ENCODE results near the gene DAB2IP.

DAB2IP gene

DNA sequence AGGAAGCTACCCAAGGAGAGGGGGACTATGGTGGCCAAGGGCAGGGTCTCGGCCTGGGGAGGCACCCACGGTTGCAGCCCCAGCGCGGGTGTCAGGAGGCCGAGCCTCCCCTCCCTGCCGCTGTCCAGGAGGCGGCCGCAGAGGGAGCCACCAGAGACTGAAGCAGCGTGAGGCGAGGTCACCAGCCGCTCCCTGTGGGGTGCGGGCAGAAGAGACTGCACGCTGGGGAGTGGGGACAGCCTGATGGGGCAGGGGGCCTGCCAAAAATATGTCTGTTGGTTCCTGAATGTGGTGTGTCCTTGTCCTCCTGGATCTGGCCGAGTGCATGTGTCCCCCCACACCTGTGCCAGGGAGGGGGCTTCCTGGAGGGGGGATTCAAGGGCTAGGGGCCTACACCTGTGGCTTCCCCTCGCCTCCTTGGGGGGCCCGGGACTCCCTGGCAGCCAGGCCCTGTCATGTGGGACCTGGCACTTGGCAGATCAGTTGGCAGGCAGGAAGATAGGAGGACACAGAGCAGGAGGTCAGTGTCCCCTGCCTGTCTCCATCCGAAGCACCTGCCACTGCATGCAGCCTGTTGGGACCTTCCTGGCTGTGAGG is 131.2 kb downstream of the DAB2IP start:
- Mint-ChIP-seq H3K27ac (no peak overlapping the region), H3K36me3 (ENCODE audit: low read depth) (peaks cover 48% of the 10 kb centered on the region), H3K9me3 (peaks cover 10% of the 10 kb centered on the region), H3K4me3 (no peak overlapping the region), H3K27me3 (ENCODE audit: low read depth) (no peaks in the 10 kb centered on the region), H3K4me1 (peaks cover 47% of the 10 kb centered on the region)
- TF ChIP-seq, protein P1, sequence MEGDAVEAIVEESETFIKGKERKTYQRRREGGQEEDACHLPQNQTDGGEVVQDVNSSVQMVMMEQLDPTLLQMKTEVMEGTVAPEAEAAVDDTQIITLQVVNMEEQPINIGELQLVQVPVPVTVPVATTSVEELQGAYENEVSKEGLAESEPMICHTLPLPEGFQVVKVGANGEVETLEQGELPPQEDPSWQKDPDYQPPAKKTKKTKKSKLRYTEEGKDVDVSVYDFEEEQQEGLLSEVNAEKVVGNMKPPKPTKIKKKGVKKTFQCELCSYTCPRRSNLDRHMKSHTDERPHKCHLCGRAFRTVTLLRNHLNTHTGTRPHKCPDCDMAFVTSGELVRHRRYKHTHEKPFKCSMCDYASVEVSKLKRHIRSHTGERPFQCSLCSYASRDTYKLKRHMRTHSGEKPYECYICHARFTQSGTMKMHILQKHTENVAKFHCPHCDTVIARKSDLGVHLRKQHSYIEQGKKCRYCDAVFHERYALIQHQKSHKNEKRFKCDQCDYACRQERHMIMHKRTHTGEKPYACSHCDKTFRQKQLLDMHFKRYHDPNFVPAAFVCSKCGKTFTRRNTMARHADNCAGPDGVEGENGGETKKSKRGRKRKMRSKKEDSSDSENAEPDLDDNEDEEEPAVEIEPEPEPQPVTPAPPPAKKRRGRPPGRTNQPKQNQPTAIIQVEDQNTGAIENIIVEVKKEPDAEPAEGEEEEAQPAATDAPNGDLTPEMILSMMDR (IDR thresholded peaks at IDR 0.05; ENCODE audit: unreplicated experiment in 3 of 3), result no peak

- TF ChIP-seq, protein P1 (IDR thresholded peaks at IDR 0.05; ENCODE audit: unreplicated experiment in 3 of 3), result no peak
- Mint-ChIP-seq H3K9me3 (peaks cover 7% of the 10 kb centered on the region), H3K27me3 (ENCODE audit: low read depth) (no peaks in the 10 kb centered on the region), H3K36me3 (ENCODE audit: low read depth) (peaks cover 43% of the 10 kb centered on the region), H3K4me3 (no peak overlapping the region), H3K27ac (no peak overlapping the region), H3K4me1 (peaks cover 47% of the 10 kb centered on the region)
Observed at GRCh38 chr9:121783111-121783510, 131.7 kb downstream of the DAB2IP start.

DNA sequence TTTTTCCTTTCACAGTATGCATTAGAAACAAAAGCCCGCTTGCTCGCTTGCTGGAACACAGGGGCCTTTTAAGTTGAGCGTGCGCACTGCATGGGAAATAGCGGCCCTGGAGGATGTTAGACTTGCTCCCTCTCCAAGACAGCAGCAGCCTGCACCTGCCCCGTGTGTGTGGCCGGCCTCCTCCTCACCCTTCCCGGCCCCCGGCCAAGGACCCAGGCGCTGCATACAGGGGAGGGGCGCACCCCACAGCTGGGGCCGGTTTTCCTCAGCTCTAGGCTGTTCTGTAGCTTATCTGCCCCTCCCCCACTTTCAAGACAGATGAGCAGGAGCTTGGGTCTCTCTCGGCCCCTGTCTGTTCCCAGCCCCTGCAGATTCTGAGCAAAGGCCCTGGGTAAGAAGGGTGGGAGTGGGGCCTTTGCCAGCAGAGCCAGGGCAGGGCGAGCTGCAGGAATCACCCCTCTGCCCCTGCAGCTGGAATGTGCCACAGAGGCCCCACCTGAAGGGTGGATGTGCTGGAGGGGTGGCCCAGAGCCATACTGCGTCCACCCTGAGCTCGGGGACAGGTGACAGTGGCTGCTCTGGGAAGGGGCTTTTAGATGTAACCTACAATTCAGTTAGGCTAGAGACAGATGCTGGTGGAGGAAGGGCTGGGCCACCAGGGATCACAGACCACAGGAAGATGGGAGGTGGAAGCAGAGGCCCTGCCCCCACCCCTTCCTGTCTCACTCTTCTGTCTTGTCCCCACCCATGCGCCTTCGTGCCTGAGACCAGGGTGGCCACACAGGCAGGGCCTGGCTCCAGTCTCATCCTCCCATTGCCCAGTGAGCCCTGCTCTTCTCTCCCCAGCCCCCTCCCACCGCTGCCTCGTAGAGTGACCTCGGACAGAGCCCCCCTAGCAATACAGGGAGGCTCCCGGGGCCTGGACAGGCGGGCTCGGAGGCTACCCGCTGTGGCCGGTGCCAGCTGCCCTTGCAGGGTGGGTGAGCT is 132.4 kb downstream of the DAB2IP start:
- H3K9me3 Mint-ChIP-seq, result peaks cover 3% of the 10 kb centered on the region
- H3K36me3 Mint-ChIP-seq (ENCODE audit: low read depth), result peaks cover 36% of the 10 kb centered on the region
- no peak overlapping the region for H3K4me3 Mint-ChIP-seq
- peak overlapping the region in 1 of 3 experiments; percentile 42 for H3K27ac Mint-ChIP-seq
- peaks cover 40% of the 10 kb centered on the region for H3K4me1 Mint-ChIP-seq
- H3K27me3 Mint-ChIP-seq (ENCODE audit: low read depth), result no peaks in the 10 kb centered on the region
- TF ChIP-seq, protein P1 (IDR thresholded peaks at IDR 0.05; ENCODE audit: unreplicated experiment in 3 of 3), result no peak

- Mint-ChIP-seq H3K9me3 (no peaks in the 10 kb centered on the region), H3K36me3 (ENCODE audit: low read depth) (peaks cover 25% of the 10 kb centered on the region), H3K4me3 (no peak overlapping the region), H3K27ac (peak overlapping the region in 2 of 3 experiments; percentile 42 to 74), H3K4me1 (peaks cover 33% of the 10 kb centered on the region), H3K27me3 (ENCODE audit: low read depth) (peaks cover 4% of the 10 kb centered on the region)
- TF ChIP-seq, protein P1 (IDR thresholded peaks at IDR 0.05; ENCODE audit: unreplicated experiment in 3 of 3), result no peak
Observed at GRCh38 chr9:121784731-121785411, 133.4 kb downstream of the DAB2IP start.

DNA sequence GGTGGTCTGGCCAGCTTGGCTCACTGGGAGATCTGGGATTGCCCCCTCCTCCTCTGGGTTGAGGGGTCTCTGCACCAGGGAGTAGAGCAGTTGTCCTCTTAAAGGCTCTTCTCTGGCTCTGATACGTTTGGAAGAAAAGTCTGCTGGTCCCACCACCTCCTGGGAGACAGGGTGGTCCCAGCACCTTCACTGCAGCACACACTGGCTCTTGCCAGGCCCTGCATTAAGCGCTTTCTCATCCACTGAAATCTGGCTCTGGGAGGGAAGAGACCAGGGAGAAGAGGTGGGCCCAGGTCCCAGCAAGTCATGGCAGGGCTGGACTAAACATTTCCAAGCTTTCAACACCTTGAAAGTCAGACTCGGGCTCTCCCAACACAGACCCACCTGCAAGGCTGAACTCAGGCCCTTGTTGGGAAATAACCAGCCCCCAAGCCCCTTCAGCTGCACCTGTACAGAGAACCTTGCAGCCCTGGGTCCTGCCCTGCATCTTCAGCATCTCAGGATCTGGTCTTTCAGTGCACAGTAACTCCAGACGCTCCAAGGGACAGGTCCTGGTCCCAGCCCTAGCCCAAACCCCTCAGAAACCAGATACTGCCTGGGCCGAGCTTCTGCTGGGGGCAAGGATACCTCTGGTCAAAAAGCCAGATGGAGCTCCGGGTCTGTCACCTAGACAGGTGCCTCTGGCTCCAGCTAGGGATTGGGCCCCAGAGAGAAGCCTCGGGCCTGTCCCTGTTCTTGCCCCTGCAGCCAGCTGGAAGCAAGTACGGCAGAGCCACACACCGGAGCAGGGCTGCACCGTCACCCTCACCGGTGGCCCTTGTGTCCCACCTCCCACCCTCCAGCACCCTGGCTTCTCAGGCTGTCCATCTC is 134.5 kb downstream of the DAB2IP start:
- H3K4me3 Mint-ChIP-seq, result no peak overlapping the region
- TF ChIP-seq, protein P1 (IDR thresholded peaks at IDR 0.05; ENCODE audit: unreplicated experiment in 3 of 3), result no peak
- H3K27me3 Mint-ChIP-seq (ENCODE audit: low read depth), result peaks cover 4% of the 10 kb centered on the region
- peaks cover 15% of the 10 kb centered on the region for H3K36me3 Mint-ChIP-seq (ENCODE audit: low read depth)
- H3K9me3 Mint-ChIP-seq, result no peaks in the 10 kb centered on the region
- H3K4me1 Mint-ChIP-seq, result peaks cover 27% of the 10 kb centered on the region
- peak overlapping the region in 1 of 3 experiments; percentile 38 for H3K27ac Mint-ChIP-seq

All from nephron (organoid).